Thoracic aorta (tissue), 2 donors: ENCODE measurements around the gene TCF7. TPM values are rescaled to one million over a fixed set of nuclear protein-coding genes. Genes with fewer than 3 reads are reported as not detected.
A peak's percentile ranks its signal among the peaks of the same experiment; 100 is the strongest.

Experiments
- ATAC-seq: fragments of 150-250 bp; one replicate; pipeline ENCODE4 v1.8.0; 2017; ENCODE audit warnings: low read depth; ENCODE audit not compliant: insufficient number of reproducible peaks, low FRiP score
- DNase-seq: peaks from one replicate; pipeline ENCODE4 v3.0.0-alpha.2; 2020; ENCODE audit warnings: low spot score
- H3K27ac ChIP-seq, 2 donors: fragments of 200-600 bp; sonication (generic); 1 replicate in 1 of 2; 2 replicates in 1 of 2; pipeline ENCODE4 v1.5.1; 2016; ENCODE audit warnings: mild to moderate bottlenecking in 2 of 2, moderate library complexity in 2 of 2
- H3K27me3 ChIP-seq: fragments of 200-600 bp; sonication (generic); replicated peaks from 2 replicates; pipeline ENCODE4 v1.6.0; 2016; ENCODE audit warnings: mild to moderate bottlenecking; ENCODE audit not compliant: insufficient read depth
- H3K36me3 ChIP-seq: fragments of 200-600 bp; sonication (generic); one replicate; pipeline ENCODE4 v1.5.1; 2016
- H3K4me1 ChIP-seq, 2 donors: fragments of 200-600 bp; sonication (generic); 1 replicate in 1 of 2; 2 replicates in 1 of 2; pipeline versions ENCODE4 v1.5.1 to v1.6.0; 2016; ENCODE audit warnings: low read depth in 2 of 2, mild to moderate bottlenecking in 1 of 2; ENCODE audit not compliant: control insufficient read depth in 1 of 2
- H3K4me3 ChIP-seq: fragments of 200-600 bp; sonication (generic); 2 replicates; pipeline ENCODE4 v1.5.1; 2016; ENCODE audit warnings: mild to moderate bottlenecking
- H3K9me3 ChIP-seq: fragments of 200-600 bp; sonication (generic); 2 replicates; pipeline ENCODE4 v1.5.1; 2016
- CTCF ChIP-seq: fragments of 200-600 bp; sonication (generic); IDR thresholded peaks from one replicate; pipeline ENCODE4 v1.5.1; 2019; ENCODE audit warnings: antibody characterized with exemption
- total RNA-seq, 2 donors: library from RNA; depleted of rRNA; stranded (reverse); fragments of >200 nt; gene quantifications; one replicate each; pipeline versions ENCODE4 v1.1.0 to v1.2.3, GENCODE V29; 2016

TCF7 gene
- total RNA-seq, 2 donors from 2014 or later = 0.54 to 2.1 TPM

GRCh38 chr5:134139377-134139851 is 24.9 kb downstream of the TCF7 start:
- H3K4me3 ChIP-seq = no peak overlapping the region
- no peaks in the 10 kb centered on the region for H3K4me1 ChIP-seq
- ATAC-seq (no peak), DNase-seq (no peak)
- H3K27ac ChIP-seq = no peak overlapping the region
- H3K9me3 ChIP-seq = no peaks in the 10 kb centered on the region
- TF ChIP-seq CTCF = no peak
- peaks cover 19% of the 10 kb centered on the region for H3K36me3 ChIP-seq
- no peaks in the 10 kb centered on the region for H3K27me3 ChIP-seq

- Histone ChIP-seq H3K4me3 (no peak overlapping the region), H3K4me1 (no peaks in the 10 kb centered on the region), H3K36me3 (peaks cover 23% of the 10 kb centered on the region), H3K27ac (no peak overlapping the region), H3K27me3 (no peaks in the 10 kb centered on the region), H3K9me3 (no peaks in the 10 kb centered on the region)
- DNase-seq (no peak), ATAC-seq (no peak)
- no peak for TF ChIP-seq CTCF
Measured at GRCh38 chr5:134139891-134140469, 25.5 kb downstream of the TCF7 start.

- Histone ChIP-seq H3K36me3 (peaks cover 25% of the 10 kb centered on the region), H3K4me3 (no peak overlapping the region), H3K9me3 (no peaks in the 10 kb centered on the region), H3K4me1 (no peaks in the 10 kb centered on the region), H3K27me3 (no peaks in the 10 kb centered on the region), H3K27ac (no peak overlapping the region)
- TF ChIP-seq CTCF = peak; percentile 67
- ATAC-seq (no peak), DNase-seq (no peak)
Measured at GRCh38 chr5:134140530-134141201, 26.2 kb downstream of the TCF7 start.

GRCh38 chr5:134141331-134142050 is 27.0 kb downstream of the TCF7 start:
- H3K27me3 ChIP-seq = no peaks in the 10 kb centered on the region
- no peaks in the 10 kb centered on the region for H3K9me3 ChIP-seq
- H3K36me3 ChIP-seq = peaks cover 22% of the 10 kb centered on the region
- no peak overlapping the region for H3K27ac ChIP-seq
- no peak for TF ChIP-seq CTCF
- H3K4me1 ChIP-seq = no peaks in the 10 kb centered on the region
- DNase-seq = no peak
- no peak overlapping the region for H3K4me3 ChIP-seq
- ATAC-seq = no peak

GRCh38 chr5:134142052-134142451 is 27.6 kb downstream of the TCF7 start:
- H3K27me3 ChIP-seq = no peaks in the 10 kb centered on the region
- DNase-seq (no peak), ATAC-seq (no peak)
- peaks cover 18% of the 10 kb centered on the region for H3K36me3 ChIP-seq
- H3K9me3 ChIP-seq = no peaks in the 10 kb centered on the region
- H3K4me1 ChIP-seq = no peaks in the 10 kb centered on the region
- no peak for TF ChIP-seq CTCF
- H3K4me3 ChIP-seq = no peak overlapping the region
- H3K27ac ChIP-seq = no peak overlapping the region
